Osteoblast (primary cell): Measurements from ENCODE around the gene VILL. TPM values are rescaled to one million over a fixed set of nuclear protein-coding genes. Genes with fewer than 3 reads are reported as not detected.

Experiments
- DNase-seq: peaks from one replicate; pipeline ENCODE4 v3.0.0; 2011; ENCODE audit warnings: low spot score, mixed read lengths; ENCODE audit not compliant: insufficient read length; ENCODE audit errors: missing footprints
- H2AFZ ChIP-seq: 2 replicates; pipeline ENCODE4 v1.6.0; 2011; ENCODE audit warnings: mild to moderate bottlenecking, low read length
- H3K27ac ChIP-seq: 2 replicates; pipeline ENCODE4 v1.5.1; 2011; ENCODE audit warnings: mild to moderate bottlenecking, low read depth, low read length, moderate library complexity
- H3K27me3 ChIP-seq: 2 replicates; pipeline ENCODE4 v1.6.0; 2012; ENCODE audit warnings: mild to moderate bottlenecking, control low read depth, inconsistent platforms, low read length, moderate library complexity; ENCODE audit not compliant: insufficient read depth
- H3K36me3 ChIP-seq: 2 replicates; pipeline ENCODE4 v1.5.1; 2011; ENCODE audit warnings: mild to moderate bottlenecking, low read length, control low read depth, moderate library complexity; ENCODE audit not compliant: insufficient read depth
- H3K4me1 ChIP-seq: 2 replicates; pipeline ENCODE4 v1.5.1; 2011; ENCODE audit warnings: mild to moderate bottlenecking, low read length, control low read depth, moderate library complexity; ENCODE audit not compliant: insufficient read depth
- H3K4me2 ChIP-seq: 2 replicates; pipeline ENCODE4 v1.6.0; 2011; ENCODE audit warnings: mild to moderate bottlenecking, low read length; ENCODE audit not compliant: insufficient read depth
- H3K4me3 ChIP-seq: fragments of 200-600 bp; sonication (generic); 3 replicates; pipeline ENCODE4 v1.5.1; 2012; ENCODE audit warnings: mild to moderate bottlenecking, low read length, inconsistent platforms; ENCODE audit not compliant: insufficient read depth
- H3K79me2 ChIP-seq: 2 replicates; pipeline ENCODE4 v1.6.0; 2012; ENCODE audit warnings: mild to moderate bottlenecking, low read length, control low read depth, inconsistent platforms; ENCODE audit not compliant: insufficient read depth
- H3K9me3 ChIP-seq: 2 replicates; pipeline ENCODE4 v1.5.1; 2011; ENCODE audit warnings: low read depth, low read length, control low read depth
- H4K20me1 ChIP-seq: 2 replicates; pipeline ENCODE4 v1.6.0; 2012; ENCODE audit warnings: mild to moderate bottlenecking, low read length, control low read depth; ENCODE audit not compliant: insufficient read depth
- CTCF ChIP-seq: IDR thresholded peaks from 2 replicates; pipeline ENCODE4 v1.5.1; 2011; ENCODE audit warnings: mild to moderate bottlenecking, low read depth, low read length, moderate library complexity; ENCODE audit errors: extremely low read depth
- total RNA-seq: library from RNA; depleted of rRNA; stranded (reverse); fragments of >200 nt; gene quantifications from 2 replicates; pipeline ENCODE4 v1.2.3, GENCODE V29; 2012

VILL gene
- total RNA-seq, 1 donor = 7.6 TPM

GRCh38 chr3:37953226-37953625 is 37.4 kb upstream of the VILL start:
- no peaks in the 10 kb centered on the region for H3K27me3 ChIP-seq
- no peak for DNase-seq
- no peak overlapping the region for H3K4me3 ChIP-seq
- no peaks in the 10 kb centered on the region for H3K79me2 ChIP-seq
- no peaks in the 10 kb centered on the region for H4K20me1 ChIP-seq
- H2AFZ ChIP-seq = no peak overlapping the region
- H3K27ac ChIP-seq = no peak overlapping the region
- H3K4me2 ChIP-seq = no peak overlapping the region
- H3K36me3 ChIP-seq = peaks cover 6% of the 10 kb centered on the region
- no peak for TF ChIP-seq CTCF
- no peaks in the 10 kb centered on the region for H3K9me3 ChIP-seq
- H3K4me1 ChIP-seq = peaks cover 13% of the 10 kb centered on the region

GRCh38 chr3:37953707-37954394 is 36.7 kb upstream of the VILL start:
- TF ChIP-seq CTCF = no peak
- Histone ChIP-seq H3K9me3 (no peaks in the 10 kb centered on the region), H2AFZ (no peak overlapping the region), H3K36me3 (peaks cover 6% of the 10 kb centered on the region), H4K20me1 (no peaks in the 10 kb centered on the region), H3K79me2 (no peaks in the 10 kb centered on the region), H3K4me3 (no peak overlapping the region), H3K27ac (no peak overlapping the region), H3K27me3 (no peaks in the 10 kb centered on the region), H3K4me1 (peaks cover 13% of the 10 kb centered on the region), H3K4me2 (no peak overlapping the region)
- DNase-seq = no peak

GRCh38 chr3:37954881-37955280 is 35.7 kb upstream of the VILL start:
- DNase-seq = no peak
- Histone ChIP-seq H2AFZ (no peak overlapping the region), H4K20me1 (no peaks in the 10 kb centered on the region), H3K36me3 (peaks cover 6% of the 10 kb centered on the region), H3K4me3 (no peak overlapping the region), H3K27ac (no peak overlapping the region), H3K4me2 (no peak overlapping the region), H3K79me2 (no peaks in the 10 kb centered on the region), H3K27me3 (no peaks in the 10 kb centered on the region), H3K4me1 (peaks cover 5% of the 10 kb centered on the region), H3K9me3 (no peaks in the 10 kb centered on the region)
- TF ChIP-seq CTCF = no peak

- H3K4me3 ChIP-seq = no peak overlapping the region
- H3K36me3 ChIP-seq = peaks cover 6% of the 10 kb centered on the region
- H3K79me2 ChIP-seq = no peaks in the 10 kb centered on the region
- no peak overlapping the region for H3K4me2 ChIP-seq
- no peak for TF ChIP-seq CTCF
- H3K27ac ChIP-seq = no peak overlapping the region
- no peak for DNase-seq
- H3K9me3 ChIP-seq = no peaks in the 10 kb centered on the region
- no peaks in the 10 kb centered on the region for H3K4me1 ChIP-seq
- no peaks in the 10 kb centered on the region for H3K27me3 ChIP-seq
- H2AFZ ChIP-seq = no peak overlapping the region
- H4K20me1 ChIP-seq = no peaks in the 10 kb centered on the region
Measured at GRCh38 chr3:37955918-37956707, 34.5 kb upstream of the VILL start.
